Endothelial cell of umbilical vein (primary cell): Measurements from ENCODE around the gene TDRKH. TPM values are rescaled to one million over a fixed set of nuclear protein-coding genes. Genes with fewer than 3 reads are reported as not detected.

ENCODE experiments used
- BruUV-seq: library from RNA; stranded (reverse); fragments of 400-500 nt; replicated peaks from 2 replicates; lab custom pipeline; 2021; lab: Mats Ljungman, UMichigan
- CTCF ChIA-PET: fragments of 300-600, 350-600 bp; sonication (Branson Sonifier 250); formaldehyde crosslinking; loops from one replicate; lab custom pipeline; 2021; ENCODE audit warnings: antibody characterized with exemption, inconsistent platforms; lab: Charles Lee
- POLR2A ChIA-PET: fragments of 300-600, 350-600 bp; sonication (Branson Sonifier 250); formaldehyde crosslinking; loops from one replicate; lab custom pipeline; 2021; ENCODE audit warnings: antibody characterized with exemption, inconsistent platforms; lab: Charles Lee
- DNase-seq: peaks from one replicate; pipeline ENCODE4 v3.0.0-alpha.2; 2011; ENCODE audit warnings: low read depth, low spot score
- FAIRE-seq: peaks from 2 replicates; lab custom pipeline; 2011; peaks lifted over from hg19 to GRCh38; lab: Jason Lieb, UNC
- H2AFZ ChIP-seq: 2 replicates; pipeline ENCODE4 v1.6.0; 2012; ENCODE audit warnings: low read depth, low read length, control low read depth, inconsistent platforms
- H3K27ac ChIP-seq: 2 replicates; pipeline ENCODE4 v1.5.1; 2011; ENCODE audit warnings: low read depth, mild to moderate bottlenecking, control low read depth, low read length, moderate library complexity; ENCODE audit not compliant: insufficient read depth
- H3K27me3 ChIP-seq, 2 experiments: 2 replicates each; pipeline versions ENCODE4 v1.6.0 to v1.6.1; 2011; ENCODE audit warnings: low read length in 2 of 2, mixed read lengths in 1 of 2; ENCODE audit not compliant: control insufficient read depth in 2 of 2, insufficient read depth in 2 of 2
- H3K36me3 ChIP-seq, 2 experiments: 2 replicates in 1 of 2; 3 replicates in 1 of 2; pipeline ENCODE4 v1.5.1; 2011; ENCODE audit warnings: low read length in 2 of 2, mild to moderate bottlenecking in 1 of 2, moderate library complexity in 1 of 2; ENCODE audit not compliant: control insufficient read depth in 2 of 2, insufficient read depth in 2 of 2; ENCODE audit errors: extremely low read depth in 1 of 2
- H3K4me1 ChIP-seq: 3 replicates; pipeline ENCODE4 v1.5.1; 2011; ENCODE audit warnings: mild to moderate bottlenecking, low read length; ENCODE audit not compliant: control insufficient read depth, insufficient read depth; ENCODE audit errors: extremely low read depth
- H3K4me2 ChIP-seq: 2 replicates; pipeline ENCODE4 v1.6.1; 2011; ENCODE audit warnings: low read length, control low read depth, mixed read lengths; ENCODE audit not compliant: insufficient read depth
- H3K4me3 ChIP-seq, 3 experiments: fragments of 200-600 bp in 1 of 3; sonication (generic), shearing (Covaris generic) in 1 of 3; replicated peaks in 1 of 3; 2 replicates each; pipeline ENCODE4 v1.5.1; 2011 to 2016; ENCODE audit warnings: control low read depth in 3 of 3, low read length in 3 of 3, mild to moderate bottlenecking in 2 of 3, inconsistent platforms in 1 of 3, low read depth in 1 of 3, moderate library complexity in 1 of 3; ENCODE audit not compliant: insufficient read depth in 1 of 3
- H3K79me2 ChIP-seq: 2 replicates; pipeline ENCODE4 v1.6.0; 2012; ENCODE audit warnings: low read length, inconsistent platforms; ENCODE audit not compliant: control insufficient read depth, insufficient read depth
- H3K9ac ChIP-seq: replicated peaks from 2 replicates; pipeline ENCODE3; 2011; ENCODE audit warnings: low read length, control low read depth; ENCODE audit not compliant: insufficient read depth; ENCODE audit errors: extremely low read depth
- H3K9me1 ChIP-seq: replicated peaks from 3 replicates; pipeline ENCODE4 v1.6.0; 2011; ENCODE audit warnings: mild to moderate bottlenecking, low read length; ENCODE audit not compliant: control insufficient read depth, insufficient read depth; ENCODE audit errors: extremely low read depth
- H3K9me3 ChIP-seq: replicated peaks from 2 replicates; pipeline ENCODE4 v1.5.1; 2012; ENCODE audit warnings: low read length, inconsistent platforms; ENCODE audit not compliant: control insufficient read depth, insufficient read depth
- H4K20me1 ChIP-seq: replicated peaks from 2 replicates; pipeline ENCODE3; 2011; ENCODE audit warnings: mild to moderate bottlenecking, low read length; ENCODE audit not compliant: control insufficient read depth, insufficient read depth; ENCODE audit errors: extremely low read depth
- EZH2 ChIP-seq: IDR thresholded peaks from 2 replicates; pipeline ENCODE4 v1.6.1; 2012; ENCODE audit warnings: borderline replicate concordance, low read depth, mild to moderate bottlenecking, moderate library complexity, low read length, inconsistent platforms; ENCODE audit not compliant: severe bottlenecking
- FOS ChIP-seq: IDR thresholded peaks from 2 replicates; pipeline ENCODE4 v1.6.1; 2011; ENCODE audit warnings: mild to moderate bottlenecking, low read length, moderate library complexity, borderline replicate concordance; ENCODE audit not compliant: insufficient read depth
- GATA2 ChIP-seq: IDR thresholded peaks from 2 replicates; pipeline ENCODE4 v1.7.0; 2011; ENCODE audit warnings: low read depth, mild to moderate bottlenecking, moderate library complexity, mixed read lengths, low read length; ENCODE audit not compliant: insufficient read length, insufficient read depth
- JUN ChIP-seq: IDR thresholded peaks from 2 replicates; pipeline ENCODE4 v1.6.1; 2011; ENCODE audit warnings: borderline replicate concordance, low read depth; ENCODE audit not compliant: insufficient read length, insufficient read depth
- MYC ChIP-seq: IDR thresholded peaks from one replicate; pipeline ENCODE4 v1.6.1; 2011; ENCODE audit warnings: mild to moderate bottlenecking, low read depth, low read length
- POLR2A ChIP-seq: IDR thresholded peaks from 2 replicates; pipeline ENCODE4 v1.6.1; 2012; ENCODE audit warnings: low read depth, mild to moderate bottlenecking, control low read depth, low read length
- POLR2AphosphoS5 ChIP-seq: IDR thresholded peaks from 2 replicates; pipeline ENCODE4 v1.6.1; 2012; ENCODE audit warnings: low read depth, mild to moderate bottlenecking, control low read depth, low read length, moderate library complexity; ENCODE audit not compliant: insufficient read depth
- dilution Hi-C: fragments of 300-500 bp; cut with MboI; formaldehyde crosslinking; loops from one replicate; pipeline ENCODE4 v1.15.0; 2019; ENCODE audit warnings: low sequenced_read_pairs; ENCODE audit not compliant: extremely low pct_ligation_motif_present
- intact Hi-C: fragments of 100-400 bp; cut with micrococcal nuclease; formaldehyde crosslinking; loops from one replicate; pipeline ENCODE4 v1.10.0; 2022
- polyA plus RNA-seq, 4 experiments: library from polyadenylated mRNA; depleted of rRNA in 3 of 4; stranded (reverse) in 3 of 4; unstranded in 1 of 4; fragments of >200 nt; gene quantifications; 2 replicates each; pipeline versions ENCODE4 v1.2.1 to v1.2.3, GENCODE V29; 2011 to 2012; ENCODE audit warnings: missing spikeins in 1 of 4
- total RNA-seq: library from RNA; stranded (reverse); gene quantifications from 2 replicates; pipeline ENCODE4 v1.2.3, GENCODE V29; 2021
- TF ChIP-seq, protein P1 (sequence below), 2 donors: IDR thresholded peaks; 1 replicate in 1 of 2; 2 replicates in 1 of 2; pipeline ENCODE4 v1.5.1; 2011; ENCODE audit warnings: low read length in 2 of 2, mild to moderate bottlenecking in 2 of 2, moderate library complexity in 2 of 2, control low read depth in 1 of 2, inconsistent platforms in 1 of 2, low read depth in 1 of 2; ENCODE audit not compliant: insufficient read depth in 1 of 2; ENCODE audit errors: extremely low read depth in 1 of 2
- TF ChIP-seq, protein P2 (sequence below): IDR thresholded peaks from 2 replicates; pipeline ENCODE4 v1.6.1; 2011; ENCODE audit not compliant: insufficient read depth, insufficient read length

The TDRKH gene
- total and polyA plus RNA-seq, 2 donors (not counting 3 experiments of a cell fraction or from before 2014, with no cell fraction given): 3.9 to 9.6 TPM

GRCh38 chr1:151739590-151740355 is 50.5 kb downstream of the TDRKH start:
- intact Hi-C loops: no loop called here
- TF ChIP-seq, protein P1, sequence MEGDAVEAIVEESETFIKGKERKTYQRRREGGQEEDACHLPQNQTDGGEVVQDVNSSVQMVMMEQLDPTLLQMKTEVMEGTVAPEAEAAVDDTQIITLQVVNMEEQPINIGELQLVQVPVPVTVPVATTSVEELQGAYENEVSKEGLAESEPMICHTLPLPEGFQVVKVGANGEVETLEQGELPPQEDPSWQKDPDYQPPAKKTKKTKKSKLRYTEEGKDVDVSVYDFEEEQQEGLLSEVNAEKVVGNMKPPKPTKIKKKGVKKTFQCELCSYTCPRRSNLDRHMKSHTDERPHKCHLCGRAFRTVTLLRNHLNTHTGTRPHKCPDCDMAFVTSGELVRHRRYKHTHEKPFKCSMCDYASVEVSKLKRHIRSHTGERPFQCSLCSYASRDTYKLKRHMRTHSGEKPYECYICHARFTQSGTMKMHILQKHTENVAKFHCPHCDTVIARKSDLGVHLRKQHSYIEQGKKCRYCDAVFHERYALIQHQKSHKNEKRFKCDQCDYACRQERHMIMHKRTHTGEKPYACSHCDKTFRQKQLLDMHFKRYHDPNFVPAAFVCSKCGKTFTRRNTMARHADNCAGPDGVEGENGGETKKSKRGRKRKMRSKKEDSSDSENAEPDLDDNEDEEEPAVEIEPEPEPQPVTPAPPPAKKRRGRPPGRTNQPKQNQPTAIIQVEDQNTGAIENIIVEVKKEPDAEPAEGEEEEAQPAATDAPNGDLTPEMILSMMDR (IDR thresholded peaks at IDR 0.05; ENCODE audit: extremely low read depth in 1 of 2, insufficient read depth in 1 of 2, low read depth in 1 of 2, low read length in 2 of 2): no peak
- no peak for TF ChIP-seq JUN
- no peak for TF ChIP-seq POLR2A
- no peak for TF ChIP-seq MYC
- no peak for TF ChIP-seq EZH2
- no peak for TF ChIP-seq GATA2
- no peak for TF ChIP-seq POLR2AphosphoS5
- TF ChIP-seq, protein P2, sequence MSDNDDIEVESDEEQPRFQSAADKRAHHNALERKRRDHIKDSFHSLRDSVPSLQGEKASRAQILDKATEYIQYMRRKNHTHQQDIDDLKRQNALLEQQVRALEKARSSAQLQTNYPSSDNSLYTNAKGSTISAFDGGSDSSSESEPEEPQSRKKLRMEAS: no peak
- TF ChIP-seq FOS: no peak
- Histone ChIP-seq H3K9me1 (no peaks in the 10 kb centered on the region), H3K9me3 (no peaks in the 10 kb centered on the region), H3K36me3 (no peaks in the 10 kb centered on the region), H3K4me3 (no peak overlapping the region), H3K27ac (no peak overlapping the region), H3K27me3 (peaks cover 18 to 29% of the 10 kb centered on the region in 2 experiments), H3K79me2 (no peaks in the 10 kb centered on the region), H3K4me2 (no peak overlapping the region), H3K9ac (no peak overlapping the region), H3K4me1 (no peaks in the 10 kb centered on the region), H4K20me1 (no peaks in the 10 kb centered on the region), H2AFZ (no peak overlapping the region)
- DNase-seq: no peak
- dilution Hi-C loops: no loop called here
- BruUV-seq: no TSS peak
- CTCF ChIA-PET: interaction anchor here (1.1 kb wide), 1 partner anchor 17 kb away, joined by 5 read pairs; no protein-coding TSS in a partner anchor
- no peak for FAIRE-seq
- POLR2A ChIA-PET: interaction anchor here (0.7 kb wide), 1 partner anchor 298 kb away, joined by 4 read pairs; no protein-coding TSS in a partner anchor
